HAP-1 (cell line): ENCODE results near the gene TMEM150A.
"Not testable (repeated sequence)": the region's sequence is repeated elsewhere in the genome, so short reads cannot be mapped to it uniquely, and the experiment has no call there.

Experiments used
- DNase-seq, 2 experiments: peaks; one replicate each; pipeline ENCODE4 v3.0.0-alpha.2; 2016 to 2020; ENCODE audit warnings: low spot score in 2 of 2
- H3K27me3 ChIP-seq: fragments of 250-450 bp; sonication (Bioruptor Pico); 2 replicates; pipeline ENCODE4 v1.5.1; 2020; ENCODE audit warnings: low read depth, mild to moderate bottlenecking, moderate library complexity
- H3K36me3 ChIP-seq: fragments of 250-450 bp; sonication (Bioruptor Pico); replicated peaks from 2 replicates; pipeline ENCODE4 v1.5.1; 2020; ENCODE audit warnings: mild to moderate bottlenecking
- H3K4me1 ChIP-seq: fragments of 250-450 bp; sonication (Bioruptor Pico); 2 replicates; pipeline ENCODE4 v1.5.1; 2020; ENCODE audit warnings: mild to moderate bottlenecking
- H3K4me3 ChIP-seq: fragments of 250-450 bp; sonication (Bioruptor Pico); 2 replicates; pipeline ENCODE4 v1.5.1; 2020; ENCODE audit warnings: mild to moderate bottlenecking, moderate library complexity
- H3K9me3 ChIP-seq: fragments of 250-450 bp; sonication (Bioruptor Pico); 2 replicates; pipeline ENCODE4 v1.5.1; 2020; ENCODE audit warnings: mild to moderate bottlenecking, moderate library complexity
- in situ Hi-C: fragments of 300-500 bp; cut with MboI; formaldehyde crosslinking; loops from 3 replicates; pipeline ENCODE4 v1.14.3; 2020; ENCODE audit warnings: low sequenced_read_pairs, inconsistent platforms, mixed read lengths

Gene TMEM150A

GRCh38 chr2:85595301-85596025 is 7.0 kb downstream of the TMEM150A start, which contains the start of gene RNF181:
TSS of gene RNF181 (plus strand) at chr2:85595745. CDS start at chr2:85595764, 19 bp downstream.
- H3K4me1 ChIP-seq = peaks cover 7% of the 10 kb centered on the region; the same call in 1 of the 2 replicates
- peak; percentile 96 to 97 for DNase-seq
- H3K36me3 ChIP-seq = peaks cover 20% of the 10 kb centered on the region
- H3K27me3 ChIP-seq = no peaks in the 10 kb centered on the region
- H3K4me3 ChIP-seq = peak within 1 kb of the TSS; percentile 73
- in situ Hi-C loops = no loop called here
- no peaks in the 10 kb centered on the region for H3K9me3 ChIP-seq

GRCh38 chr2:85594715-85595300 is 7.7 kb downstream of the TMEM150A start:
- Histone ChIP-seq H3K4me1 (peaks cover 7% of the 10 kb centered on the region; the same call in 1 of the 2 replicates), H3K9me3 (no peaks in the 10 kb centered on the region), H3K27me3 (no peaks in the 10 kb centered on the region), H3K36me3 (peaks cover 20% of the 10 kb centered on the region), H3K4me3 (peak overlapping the region; percentile 73)
- no peak for DNase-seq
- in situ Hi-C loops = no loop called here

GRCh38 chr2:85593023-85593422 is 9.5 kb downstream of the TMEM150A start:
- in situ Hi-C loops = no loop called here
- no peaks in the 10 kb centered on the region for H3K27me3 ChIP-seq
- H3K36me3 ChIP-seq = peaks cover 13% of the 10 kb centered on the region
- no peak for DNase-seq
- H3K9me3 ChIP-seq = no peaks in the 10 kb centered on the region
- H3K4me3 ChIP-seq = no peak overlapping the region
- H3K4me1 ChIP-seq = peaks cover 7% of the 10 kb centered on the region; the same call in 1 of the 2 replicates

GRCh38 chr2:85592299-85592698 is 10.2 kb downstream of the TMEM150A start:
- H3K36me3 ChIP-seq, H3K27me3 ChIP-seq, H3K4me1 ChIP-seq, H3K4me3 ChIP-seq, in situ Hi-C loops, DNase-seq, H3K9me3 ChIP-seq: not testable (repeated sequence)

GRCh38 chr2:85591563-85591962 is 10.9 kb downstream of the TMEM150A start:
- DNase-seq = no peak
- peaks cover 7% of the 10 kb centered on the region; the same call in 1 of the 2 replicates for H3K4me1 ChIP-seq
- no peaks in the 10 kb centered on the region for H3K9me3 ChIP-seq
- H3K4me3 ChIP-seq = no peak overlapping the region
- in situ Hi-C loops = no loop called here
- no peaks in the 10 kb centered on the region for H3K27me3 ChIP-seq
- H3K36me3 ChIP-seq = peaks cover under 1% of the 10 kb centered on the region; the same call in 1 of the 2 replicates

- Histone ChIP-seq H3K27me3 (0 out of 2 replicates have a peak, but pooled peaks cover 2% of the 10 kb centered on the region), H3K9me3 (no peaks in the 10 kb centered on the region), H3K36me3 (no peaks in the 10 kb centered on the region), H3K4me3 (no peak overlapping the region), H3K4me1 (peaks cover 5% of the 10 kb centered on the region; the same call in 1 of the 2 replicates)
- in situ Hi-C loops = no loop called here
- DNase-seq = no peak
Observed at GRCh38 chr2:85590950-85591349, 11.5 kb downstream of the TMEM150A start.

- no peak for DNase-seq
- no peaks in the 10 kb centered on the region for H3K9me3 ChIP-seq
- H3K27me3 ChIP-seq = 0 out of 2 replicates have a peak, but pooled peaks cover 2% of the 10 kb centered on the region
- no peak overlapping the region for H3K4me3 ChIP-seq
- no peaks in the 10 kb centered on the region for H3K36me3 ChIP-seq
- peaks cover 5% of the 10 kb centered on the region; the same call in 1 of the 2 replicates for H3K4me1 ChIP-seq
- in situ Hi-C loops = no loop called here
Observed at GRCh38 chr2:85589982-85590791, 12.3 kb downstream of the TMEM150A start.

GRCh38 chr2:85589181-85589580 is 13.3 kb downstream of the TMEM150A start:
- Histone ChIP-seq H3K4me1 (no peaks in the 10 kb centered on the region), H3K36me3 (no peaks in the 10 kb centered on the region), H3K9me3 (no peaks in the 10 kb centered on the region), H3K4me3 (no peak overlapping the region), H3K27me3 (0 out of 2 replicates have a peak, but pooled peaks cover 2% of the 10 kb centered on the region)
- DNase-seq = no peak
- in situ Hi-C loops = no loop called here

- Histone ChIP-seq H3K4me3 (no peak overlapping the region), H3K9me3 (no peaks in the 10 kb centered on the region), H3K27me3 (0 out of 2 replicates have a peak, but pooled peaks cover 2% of the 10 kb centered on the region), H3K36me3 (no peaks in the 10 kb centered on the region), H3K4me1 (no peaks in the 10 kb centered on the region)
- in situ Hi-C loops = no loop called here
- DNase-seq = no peak
Observed at GRCh38 chr2:85588645-85589044, 13.9 kb downstream of the TMEM150A start.

- no peaks in the 10 kb centered on the region for H3K36me3 ChIP-seq
- no peaks in the 10 kb centered on the region for H3K9me3 ChIP-seq
- H3K4me1 ChIP-seq = no peaks in the 10 kb centered on the region
- DNase-seq = no peak
- peaks cover 2% of the 10 kb centered on the region; the same call in 1 of the 2 replicates for H3K27me3 ChIP-seq
- in situ Hi-C loops = no loop called here
- H3K4me3 ChIP-seq = no peak overlapping the region
Observed at GRCh38 chr2:85588236-85588635, 14.3 kb downstream of the TMEM150A start.

- H3K27me3 ChIP-seq = peaks cover 2% of the 10 kb centered on the region; the same call in 1 of the 2 replicates
- no peak for DNase-seq
- H3K9me3 ChIP-seq = no peaks in the 10 kb centered on the region
- in situ Hi-C loops = no loop called here
- no peaks in the 10 kb centered on the region for H3K4me1 ChIP-seq
- no peak overlapping the region for H3K4me3 ChIP-seq
- no peaks in the 10 kb centered on the region for H3K36me3 ChIP-seq
Observed at GRCh38 chr2:85585781-85586105, 16.8 kb downstream of the TMEM150A start.

- in situ Hi-C loops = no loop called here
- H3K36me3 ChIP-seq = no peaks in the 10 kb centered on the region
- no peak overlapping the region for H3K4me3 ChIP-seq
- no peak for DNase-seq
- no peaks in the 10 kb centered on the region for H3K9me3 ChIP-seq
- no peaks in the 10 kb centered on the region for H3K4me1 ChIP-seq
- H3K27me3 ChIP-seq = peaks cover 2% of the 10 kb centered on the region; the same call in 1 of the 2 replicates
Observed at GRCh38 chr2:85584857-85585780, 17.4 kb downstream of the TMEM150A start.

- no peaks in the 10 kb centered on the region for H3K4me1 ChIP-seq
- no peaks in the 10 kb centered on the region for H3K36me3 ChIP-seq
- no peak for DNase-seq
- H3K27me3 ChIP-seq = peaks cover 2% of the 10 kb centered on the region; the same call in 1 of the 2 replicates
- in situ Hi-C loops = no loop called here
- no peak within 1 kb of the TSS for H3K4me3 ChIP-seq
- no peaks in the 10 kb centered on the region for H3K9me3 ChIP-seq
Observed at GRCh38 chr2:85584354-85584856, 18.1 kb downstream of the TMEM150A start, which contains the start of gene VAMP5. TSS of gene VAMP5 (plus strand) at chr2:85584431. CDS start at chr2:85584491, 60 bp downstream.
